Adrenal gland (tissue), 12 donors: Measurements from ENCODE around the gene SFTPB. TPM values are rescaled to one million over a fixed set of nuclear protein-coding genes. Genes with fewer than 3 reads are reported as not detected.

Experiments
- DNase-seq, 7 donors: peaks; one replicate each; pipeline ENCODE4 v3.0.0-alpha.2; 2019 to 2020
- H3K27ac ChIP-seq, 5 donors: fragments of 200-600 bp; sonication (generic) in 4 of 5; 1 replicate in 3 of 5; 2 replicates in 2 of 5; pipeline versions ENCODE4 v1.5.1 to v1.8.0; 2016 to 2020; ENCODE audit warnings: mild to moderate bottlenecking in 1 of 5
- H3K27me3 ChIP-seq: fragments of 200-600 bp; 2 replicates; pipeline ENCODE4 v1.8.0; 2021
- H3K36me3 ChIP-seq, 2 donors: fragments of 200-600 bp; replicated peaks in 1 of 2; 1 replicate in 1 of 2; 2 replicates in 1 of 2; pipeline versions ENCODE4 v1.5.1 to v1.8.0; 2018 to 2022
- H3K4me1 ChIP-seq, 2 donors: fragments of 200-600 bp; replicated peaks in 1 of 2; 1 replicate in 1 of 2; 2 replicates in 1 of 2; pipeline versions ENCODE4 v1.5.1 to v1.8.0; 2018 to 2021
- H3K4me3 ChIP-seq, 4 donors: fragments of 200-600 bp; sonication (generic) in 3 of 4; one replicate each; pipeline ENCODE4 v1.5.1; 2016 to 2018
- H3K9me3 ChIP-seq, 3 donors: fragments of 200-600 bp; sonication (generic) in 1 of 3; replicated peaks in 1 of 3; 1 replicate in 2 of 3; 2 replicates in 1 of 3; pipeline versions ENCODE4 v1.5.1 to v1.8.0; 2016 to 2021
- POLR2A ChIP-seq, 2 donors: fragments of 450-650 bp; IDR thresholded peaks; one replicate each; pipeline ENCODE4 v1.6.1; 2017; ENCODE audit warnings: antibody characterized with exemption in 2 of 2, mild to moderate bottlenecking in 2 of 2, moderate library complexity in 1 of 2
- WGBS, 4 donors: extraction: QIAGEN DNeasy Blood & Tissue Kit in 2 of 4; methylation state at CpG; one replicate each; pipeline versions ENCODE4 v1.1.5 to v1.1.7; 2013 to 2017; 5-methylcytosine and 5-hydroxymethylcytosine counted together
- intact Hi-C, 2 donors: fragments of 100-400 bp; cut with DNase I; formaldehyde crosslinking; loops; one replicate each; pipeline versions ENCODE4 v1.14.1 to v1.15.0; 2022 to 2023
- polyA plus RNA-seq, 3 donors: library from polyadenylated mRNA; stranded (reverse); fragments of 200-250 nt in 2 of 3; fragments of 350-450 nt in 1 of 3; fragmentation: Illumina TruSeq in 1 of 3; extraction: RNeasy Lipid Tissue Mini Kit (QIAGEN cat#74804) in 1 of 3; gene quantifications; one replicate each; pipeline ENCODE4 v1.2.3, GENCODE V29; 2013 to 2014
- total RNA-seq, 9 donors: library from RNA; depleted of rRNA in 4 of 9; stranded (reverse); fragments of >200 nt in 4 of 9; fragments of 120-200 nt in 1 of 9; fragmentation: NEBNext Ultra II Directional in 1 of 9; extraction: Animal tissue kit (Norgen Biotek cat#: 25700) in 1 of 9; gene quantifications; one replicate each; pipeline versions ENCODE4 v1.1.0 to v1.2.4, GENCODE V29; 2013 to 2023
- TF ChIP-seq, protein P1 (sequence below), 6 experiments: fragments of 450-650 bp in 4 of 6; fragments of 200-600 bp in 2 of 6; sonication (generic) in 1 of 6; IDR thresholded peaks; 1 replicate in 5 of 6; 2 replicates in 1 of 6; pipeline versions ENCODE4 v1.5.1 to v1.8.0; 2016 to 2021; ENCODE audit warnings: antibody characterized with exemption in 6 of 6, mild to moderate bottlenecking in 2 of 6, moderate library complexity in 1 of 6
- donor health status: healthy with polysubstance abuse.
- donor health status: Bipolar disorder and iron deficiency.
- donor health status: DM: yes; HTN: yes; CAD: no.
- donor health status: DM: no; HTN: no; CAD: no.
- donor health status: DM: no; HTN: no; CAD: no.
- donor health status: DM: yes; HTN: yes; CAD: no.

The SFTPB gene
- total and polyA plus RNA-seq, 12 donors = 0.04 to 21.3 (median 1.4) TPM; not detected in 5

- 86 to 89% (median 88%) methylated on average over 9 of the region's 9 CpGs for WGBS, 4 donors
- H3K27me3 ChIP-seq = no peaks in the 10 kb centered on the region
- no peak for DNase-seq
- TF ChIP-seq, protein P1, sequence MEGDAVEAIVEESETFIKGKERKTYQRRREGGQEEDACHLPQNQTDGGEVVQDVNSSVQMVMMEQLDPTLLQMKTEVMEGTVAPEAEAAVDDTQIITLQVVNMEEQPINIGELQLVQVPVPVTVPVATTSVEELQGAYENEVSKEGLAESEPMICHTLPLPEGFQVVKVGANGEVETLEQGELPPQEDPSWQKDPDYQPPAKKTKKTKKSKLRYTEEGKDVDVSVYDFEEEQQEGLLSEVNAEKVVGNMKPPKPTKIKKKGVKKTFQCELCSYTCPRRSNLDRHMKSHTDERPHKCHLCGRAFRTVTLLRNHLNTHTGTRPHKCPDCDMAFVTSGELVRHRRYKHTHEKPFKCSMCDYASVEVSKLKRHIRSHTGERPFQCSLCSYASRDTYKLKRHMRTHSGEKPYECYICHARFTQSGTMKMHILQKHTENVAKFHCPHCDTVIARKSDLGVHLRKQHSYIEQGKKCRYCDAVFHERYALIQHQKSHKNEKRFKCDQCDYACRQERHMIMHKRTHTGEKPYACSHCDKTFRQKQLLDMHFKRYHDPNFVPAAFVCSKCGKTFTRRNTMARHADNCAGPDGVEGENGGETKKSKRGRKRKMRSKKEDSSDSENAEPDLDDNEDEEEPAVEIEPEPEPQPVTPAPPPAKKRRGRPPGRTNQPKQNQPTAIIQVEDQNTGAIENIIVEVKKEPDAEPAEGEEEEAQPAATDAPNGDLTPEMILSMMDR (IDR thresholded peaks at IDR 0.05) = no peak
- no peak for TF ChIP-seq POLR2A (IDR thresholded peaks at IDR 0.05)
- no peak overlapping the region for H3K4me3 ChIP-seq
- intact Hi-C loops = loop anchor here in 1 of 2 donors (10.0 kb wide), 1 partner anchor 435 kb away; no protein-coding TSS in a partner anchor
- H3K4me1 ChIP-seq = no peaks in the 10 kb centered on the region
- no peak overlapping the region for H3K27ac ChIP-seq
- H3K36me3 ChIP-seq = peaks cover 0 to 76% of the 10 kb centered on the region in 2 donors
- no peaks in the 10 kb centered on the region for H3K9me3 ChIP-seq
Measured at GRCh38 chr2:85649201-85650190, 18.5 kb downstream of the SFTPB start.

DNA sequence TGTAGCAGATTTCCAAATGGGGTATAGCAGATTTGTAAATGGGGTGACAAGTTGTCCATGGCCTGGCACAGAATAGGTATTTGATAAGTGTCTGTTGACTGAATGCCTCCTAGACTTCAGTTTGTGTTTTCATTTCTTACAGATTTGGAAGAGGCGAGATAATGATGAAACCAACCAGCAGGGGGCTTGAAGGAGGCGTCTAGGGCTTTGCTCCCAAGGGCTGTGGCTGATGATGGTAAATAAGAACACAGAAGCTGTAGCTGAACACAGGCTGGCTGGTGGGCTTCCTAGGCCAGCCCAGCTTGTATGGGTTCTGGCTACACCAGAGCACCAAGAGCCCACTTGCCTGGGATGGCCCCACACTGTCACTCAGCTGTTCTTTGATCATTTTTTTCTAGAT is 19.4 kb downstream of the SFTPB start:
- TF ChIP-seq, protein P1 (IDR thresholded peaks at IDR 0.05) = peak in 4 of 6 experiments; percentile 11 to 35 (median 20)
- no peak for TF ChIP-seq POLR2A (IDR thresholded peaks at IDR 0.05)
- Histone ChIP-seq H3K36me3 (peaks cover 0 to 82% of the 10 kb centered on the region in 2 donors), H3K27me3 (no peaks in the 10 kb centered on the region), H3K4me1 (no peaks in the 10 kb centered on the region), H3K9me3 (no peaks in the 10 kb centered on the region), H3K4me3 (no peak overlapping the region), H3K27ac (no peak overlapping the region)
- WGBS, 4 donors = 57 to 72% (median 64%) methylated on average over 2 of the region's 2 CpGs
- intact Hi-C loops = no loop called here
- DNase-seq = no peak

DNA sequence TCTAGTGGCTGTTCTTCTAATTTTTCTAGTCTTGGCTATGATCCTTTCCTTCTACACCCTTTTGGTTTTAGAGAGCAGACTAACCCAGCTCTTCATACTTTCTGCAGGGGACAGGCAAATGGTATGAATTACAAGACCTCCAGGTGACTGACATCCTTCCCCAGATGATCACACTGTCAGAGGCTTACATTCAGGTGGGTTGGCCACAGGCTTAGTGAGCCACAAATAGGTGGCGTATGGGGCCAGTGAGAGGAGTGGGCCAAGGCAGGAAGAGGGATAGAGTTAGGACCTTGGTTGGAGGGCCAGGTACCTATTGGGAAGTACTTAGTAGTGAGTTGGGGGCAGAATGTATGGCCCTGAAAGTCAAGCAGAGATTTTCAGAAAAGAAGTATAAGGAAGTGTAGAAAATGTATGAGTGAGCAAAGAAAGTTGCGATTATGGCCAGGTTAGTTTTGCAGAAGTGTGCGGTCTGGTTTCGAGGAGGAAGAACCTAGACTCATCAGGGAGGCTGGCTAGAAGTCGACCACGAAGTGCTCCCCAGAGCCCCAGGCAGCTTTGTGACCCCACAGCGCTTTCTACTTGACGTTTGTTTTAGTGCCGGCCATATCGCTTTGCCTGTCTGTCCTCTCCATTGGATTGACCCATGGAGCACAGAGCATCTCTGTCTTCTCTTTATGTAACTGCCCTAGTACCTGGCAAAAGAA is 20.0 kb downstream of the SFTPB start:
- DNase-seq = peak in 1 of 7 donors; percentile 11
- intact Hi-C loops = no loop called here
- Histone ChIP-seq H3K4me1 (no peaks in the 10 kb centered on the region), H3K27ac (no peak overlapping the region), H3K36me3 (peaks cover 0 to 82% of the 10 kb centered on the region in 2 donors), H3K27me3 (no peaks in the 10 kb centered on the region), H3K4me3 (no peak overlapping the region), H3K9me3 (no peaks in the 10 kb centered on the region)
- WGBS, 4 donors = 81 to 91% (median 85%) methylated on average over 10 of the region's 10 CpGs
- no peak for TF ChIP-seq POLR2A (IDR thresholded peaks at IDR 0.05)
- TF ChIP-seq, protein P1 (IDR thresholded peaks at IDR 0.05) = no peak

DNA sequence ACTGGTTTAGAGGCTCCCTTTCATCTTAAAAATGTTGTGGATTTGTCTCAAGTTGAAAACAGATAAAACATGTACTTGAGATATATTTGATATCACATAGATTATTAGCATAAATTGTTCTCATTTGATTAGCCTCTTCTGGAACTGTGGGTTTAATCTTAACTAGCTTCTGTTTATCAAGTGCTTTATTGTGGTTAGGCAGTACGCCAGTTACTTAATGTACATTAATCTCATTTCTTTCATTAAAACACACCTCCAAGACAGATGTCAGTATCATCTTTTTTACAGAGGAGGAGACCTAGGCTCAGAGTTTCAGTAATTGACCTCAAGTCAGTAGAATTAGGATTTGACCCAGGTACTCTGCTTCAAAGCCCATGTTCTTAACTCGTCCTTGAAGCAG is 21.8 kb downstream of the SFTPB start:
- H3K4me1 ChIP-seq = no peaks in the 10 kb centered on the region
- intact Hi-C loops = no loop called here
- H3K36me3 ChIP-seq = peaks cover 0 to 96% of the 10 kb centered on the region in 2 donors
- H3K9me3 ChIP-seq = no peaks in the 10 kb centered on the region
- TF ChIP-seq, protein P1 (IDR thresholded peaks at IDR 0.05) = no peak
- TF ChIP-seq POLR2A (IDR thresholded peaks at IDR 0.05) = no peak
- 88 to 94% (median 93%) methylated on average over 2 of the region's 2 CpGs for WGBS, 4 donors
- no peak for DNase-seq
- no peak overlapping the region for H3K4me3 ChIP-seq
- H3K27ac ChIP-seq = no peak overlapping the region
- H3K27me3 ChIP-seq = no peaks in the 10 kb centered on the region
